Glomerular visceral epithelial cell (primary cell): ENCODE data around the gene TMEM121.
"Not testable (repeated sequence)": the region's sequence is repeated elsewhere in the genome, so short reads cannot be mapped to it uniquely, and the experiment has no call there.

ENCODE experiments used
- DNase-seq: peaks from one replicate; pipeline ENCODE4 v3.0.0-alpha.2; 2016; ENCODE audit errors: extremely low spot score

Gene TMEM121

DNA sequence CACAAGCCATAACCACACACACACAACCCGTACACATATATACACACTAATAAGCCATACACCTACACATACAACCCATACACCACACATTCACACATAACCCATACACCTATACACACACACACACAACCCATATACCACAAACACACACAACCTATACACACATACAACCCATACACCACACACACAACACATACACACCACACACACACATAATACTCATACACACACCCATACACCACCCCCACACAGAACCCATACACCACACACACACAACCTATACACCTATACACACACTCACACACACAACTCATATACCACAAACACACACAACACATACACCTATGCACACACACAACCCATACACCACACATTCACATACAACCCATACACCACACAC, 44.1 kb downstream of the TMEM121 start:
- no peak for DNase-seq

DNA sequence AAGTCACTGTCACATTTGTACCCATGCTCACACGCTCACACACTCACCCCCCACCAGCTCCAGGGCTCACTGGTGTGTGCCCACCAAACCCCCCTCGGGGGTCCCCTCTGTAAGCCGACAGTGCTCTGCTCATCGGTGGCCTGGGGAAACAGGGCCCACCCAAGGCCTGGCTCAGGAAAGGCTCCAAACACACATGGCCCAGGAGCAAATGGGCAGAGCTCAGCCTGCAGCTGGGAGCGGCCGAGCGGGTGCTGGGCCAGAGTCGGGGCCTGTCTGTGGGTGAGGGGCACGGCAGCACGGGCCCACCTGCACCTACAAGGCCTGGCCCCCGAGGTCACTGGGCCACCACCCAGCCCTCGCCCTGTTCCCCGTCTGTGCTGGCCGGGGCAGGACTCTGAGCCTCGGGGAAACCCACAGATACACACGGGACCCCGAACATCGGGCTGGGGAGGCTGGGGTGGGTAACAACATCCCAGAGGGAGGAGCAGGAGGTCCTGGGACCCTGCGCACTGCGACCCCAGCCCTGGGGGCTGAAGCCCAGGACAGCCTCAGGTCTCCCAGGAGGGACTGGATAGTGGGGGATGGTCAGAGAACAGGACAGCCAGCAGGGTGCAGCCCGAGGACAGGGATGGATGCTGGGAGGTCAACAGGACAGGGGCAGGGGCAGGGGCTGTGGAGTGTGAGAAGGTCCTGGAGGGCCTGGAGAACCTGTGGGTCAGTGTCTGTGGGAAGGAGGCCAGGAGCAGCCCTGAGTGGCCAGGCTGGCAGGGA, 45.0 kb downstream of the TMEM121 start:
- DNase-seq, result not testable (repeated sequence)

DNA sequence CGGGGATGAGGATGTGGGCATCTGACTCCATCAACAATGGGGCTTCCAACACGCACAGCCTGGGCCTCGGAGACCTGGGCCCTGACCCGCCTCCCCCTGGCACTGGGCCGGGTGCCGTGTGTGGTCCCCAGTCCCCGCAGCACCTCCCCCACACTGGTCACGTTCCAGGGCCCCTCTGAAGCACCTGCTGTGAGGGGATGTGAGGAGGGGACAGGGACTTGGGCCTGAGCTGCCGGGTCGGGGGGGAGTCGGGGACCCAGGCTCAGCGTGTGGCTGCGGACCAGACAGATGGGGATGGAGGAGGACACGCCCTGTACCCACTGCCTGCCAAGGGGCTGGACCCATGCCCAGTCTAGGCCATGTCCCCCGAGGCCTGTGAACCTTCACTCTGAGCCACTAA, 45.7 kb downstream of the TMEM121 start:
- DNase-seq, result not testable (repeated sequence)

DNA sequence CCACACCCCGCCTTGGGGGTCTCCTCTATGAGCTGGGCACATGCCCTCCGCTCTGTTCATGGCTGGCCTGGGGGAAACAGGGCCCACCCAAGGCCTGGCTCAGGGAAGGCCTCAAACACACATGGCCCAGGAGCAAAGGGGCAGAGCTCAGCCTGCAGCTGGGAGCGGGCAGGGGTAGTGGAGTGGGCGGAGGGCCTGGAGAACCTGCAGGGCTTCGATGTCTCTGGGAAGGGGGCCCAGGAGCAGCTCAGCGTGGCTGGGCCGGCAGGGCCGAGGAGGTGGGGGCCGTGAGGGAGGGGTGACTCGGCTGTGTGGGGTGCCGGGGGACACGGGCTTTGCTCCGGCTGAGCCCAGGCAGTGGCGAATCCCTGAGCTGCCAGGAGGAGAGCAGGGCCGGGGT, 47.5 kb downstream of the TMEM121 start:
- not testable (repeated sequence) for DNase-seq

DNA sequence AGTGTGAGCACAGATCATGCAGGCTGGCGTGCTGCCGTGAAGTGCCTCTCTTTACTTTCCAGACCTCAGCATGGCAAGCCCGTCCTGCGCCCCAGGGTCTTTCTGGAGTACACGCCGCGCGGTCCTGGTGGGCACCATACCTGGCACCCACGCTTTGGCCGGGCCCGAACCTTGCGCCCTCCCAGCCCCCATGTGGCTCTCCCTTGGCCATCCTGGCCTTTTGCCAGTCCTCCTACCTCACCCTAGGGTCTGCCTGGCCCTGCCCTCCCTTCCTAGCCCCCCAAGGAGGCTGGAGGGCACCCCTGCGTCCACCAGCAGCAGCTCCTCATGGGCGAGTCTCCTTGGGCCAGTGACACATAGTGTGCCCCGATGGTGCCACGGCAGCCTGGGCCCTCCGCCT, 48.0 kb downstream of the TMEM121 start:
- DNase-seq, result not testable (repeated sequence)

DNA sequence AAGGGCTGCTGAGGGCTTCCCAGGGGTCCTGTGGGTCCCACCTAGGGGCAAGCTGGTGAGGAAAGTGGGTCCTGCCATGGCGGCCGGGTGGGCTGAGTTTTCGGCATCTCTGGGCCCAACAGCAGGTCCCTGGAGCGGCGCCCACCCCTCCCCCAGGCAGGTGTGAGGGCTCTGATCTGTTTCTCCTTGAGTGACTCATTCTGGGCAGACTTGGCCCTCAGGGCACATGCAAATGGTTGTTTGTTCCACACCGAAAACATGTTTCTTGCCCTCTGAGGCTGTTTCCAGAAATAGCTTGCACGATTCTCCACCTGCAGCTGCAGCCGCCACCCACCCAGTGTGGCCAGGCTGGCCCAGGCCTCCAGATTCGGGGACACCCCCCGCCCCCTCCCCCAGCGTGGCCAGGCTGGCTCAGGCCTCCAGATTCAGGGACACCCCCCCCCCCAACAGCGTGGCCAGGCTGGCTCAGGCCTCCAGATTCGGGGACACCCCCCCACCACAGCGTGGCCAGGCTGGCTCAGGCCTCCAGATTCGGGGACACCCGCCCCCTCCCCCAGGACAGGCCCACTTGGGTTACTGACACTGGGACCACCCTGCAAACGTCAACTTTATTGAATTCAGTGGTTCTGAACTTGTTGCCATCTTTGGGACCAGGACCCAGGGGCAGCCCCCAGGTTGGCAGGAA, 48.8 kb downstream of the TMEM121 start:
- not testable (repeated sequence) for DNase-seq

DNA sequence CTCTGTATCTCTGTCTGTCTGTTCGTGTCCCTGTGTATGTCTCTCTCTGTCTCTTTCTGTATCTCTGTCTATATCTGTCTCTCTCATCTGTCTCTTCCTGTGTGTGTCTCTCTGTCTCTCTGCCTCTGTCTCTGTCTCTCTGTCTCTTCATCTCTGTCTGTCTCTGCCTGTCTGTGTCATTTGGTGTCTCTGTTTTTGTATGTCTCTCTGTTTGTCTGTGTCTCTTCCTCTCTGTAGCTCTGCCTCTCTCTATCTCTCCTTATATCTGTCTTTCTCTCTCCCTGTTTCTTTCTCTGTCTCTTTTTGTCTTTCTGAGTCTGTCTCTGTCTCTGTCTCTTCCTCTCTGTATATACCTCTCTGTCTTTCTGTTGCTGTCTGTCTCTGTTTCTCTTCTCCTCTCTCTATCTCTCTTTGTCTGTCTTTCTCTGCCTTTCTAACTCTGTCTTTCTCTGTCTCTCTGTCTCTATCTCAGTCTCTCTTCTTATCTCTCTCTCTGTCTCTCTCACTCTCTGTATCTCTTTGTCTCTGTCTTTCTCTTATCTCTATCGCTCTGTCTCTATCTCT, 50.2 kb downstream of the TMEM121 start:
- no peak for DNase-seq

DNA sequence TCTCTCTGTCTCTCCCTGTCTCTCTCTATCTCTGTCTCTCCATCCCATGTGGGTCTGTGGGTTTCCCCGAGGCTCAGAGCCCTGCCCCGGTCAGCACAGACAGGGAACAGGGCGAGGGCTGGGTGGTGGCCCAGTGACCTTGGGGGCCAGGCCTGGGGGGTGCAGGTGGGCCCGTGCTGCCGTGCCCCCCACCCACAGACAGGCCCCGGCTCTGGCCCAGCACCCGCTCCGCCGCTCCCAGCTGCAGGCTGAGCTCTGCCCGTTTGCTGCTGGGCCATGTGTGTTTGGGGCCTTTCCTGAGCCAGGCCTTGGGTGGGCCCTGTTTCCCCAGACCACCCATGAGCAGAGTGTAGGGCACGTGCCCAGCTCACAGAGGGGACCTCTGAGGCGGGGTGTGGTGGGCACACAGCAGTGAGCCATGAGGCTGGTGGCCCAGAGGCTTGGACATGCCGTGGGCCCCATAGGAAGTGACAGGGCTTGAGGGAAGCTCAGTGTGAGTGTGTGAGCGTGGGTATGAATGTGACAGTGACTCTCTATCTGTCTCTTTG, 51.0 kb downstream of the TMEM121 start:
- DNase-seq, result no peak

DNA sequence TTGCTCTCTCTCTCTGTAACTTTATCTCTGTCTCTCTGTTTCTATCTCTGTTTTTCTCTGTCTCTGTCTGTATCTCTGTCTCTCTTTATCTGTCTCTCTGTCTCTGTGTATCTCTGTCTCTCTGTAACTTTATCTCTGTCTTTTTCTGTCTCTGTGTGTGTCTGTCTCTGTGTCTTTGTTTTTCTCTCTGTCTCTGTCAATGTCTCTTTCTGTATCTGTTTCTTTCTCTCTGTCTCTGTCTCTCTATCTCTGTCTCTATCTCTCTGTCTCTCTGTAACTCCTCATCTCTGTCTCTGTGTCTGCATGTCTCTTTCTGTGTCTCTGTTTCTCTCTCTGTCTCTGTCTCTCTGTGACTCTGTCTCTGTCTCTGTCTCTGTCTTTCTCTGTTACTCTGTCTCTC, 51.7 kb downstream of the TMEM121 start:
- no peak for DNase-seq

DNA sequence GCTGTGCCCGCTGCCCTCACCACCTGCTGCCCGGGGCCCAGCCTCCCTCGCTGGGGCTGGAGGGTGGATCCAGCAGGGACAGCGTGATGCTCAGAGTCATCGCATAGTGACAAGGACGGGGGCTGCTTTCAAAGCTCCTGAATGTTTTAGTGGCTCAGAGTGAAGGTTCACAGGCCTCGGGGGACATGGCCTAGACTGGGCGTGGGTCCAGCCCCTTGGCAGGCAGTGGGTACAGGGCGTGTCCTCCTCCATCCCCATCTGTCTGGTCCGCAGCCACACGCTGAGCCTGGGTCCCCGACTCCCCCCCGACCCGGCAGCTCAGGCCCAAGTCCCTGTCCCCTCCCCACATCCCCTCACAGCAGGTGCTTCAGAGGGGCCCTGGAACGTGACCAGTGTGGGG, 52.8 kb downstream of the TMEM121 start:
- DNase-seq, result not testable (repeated sequence)
